ENCODE measurements around the gene PLEKHG4. TPM values are rescaled to one million over a fixed set of nuclear protein-coding genes. Genes with fewer than 3 reads are reported as not detected.

Gene PLEKHG4
- total RNA-seq, 1 experiment from 2014 or later, result 5.9 TPM

DNA sequence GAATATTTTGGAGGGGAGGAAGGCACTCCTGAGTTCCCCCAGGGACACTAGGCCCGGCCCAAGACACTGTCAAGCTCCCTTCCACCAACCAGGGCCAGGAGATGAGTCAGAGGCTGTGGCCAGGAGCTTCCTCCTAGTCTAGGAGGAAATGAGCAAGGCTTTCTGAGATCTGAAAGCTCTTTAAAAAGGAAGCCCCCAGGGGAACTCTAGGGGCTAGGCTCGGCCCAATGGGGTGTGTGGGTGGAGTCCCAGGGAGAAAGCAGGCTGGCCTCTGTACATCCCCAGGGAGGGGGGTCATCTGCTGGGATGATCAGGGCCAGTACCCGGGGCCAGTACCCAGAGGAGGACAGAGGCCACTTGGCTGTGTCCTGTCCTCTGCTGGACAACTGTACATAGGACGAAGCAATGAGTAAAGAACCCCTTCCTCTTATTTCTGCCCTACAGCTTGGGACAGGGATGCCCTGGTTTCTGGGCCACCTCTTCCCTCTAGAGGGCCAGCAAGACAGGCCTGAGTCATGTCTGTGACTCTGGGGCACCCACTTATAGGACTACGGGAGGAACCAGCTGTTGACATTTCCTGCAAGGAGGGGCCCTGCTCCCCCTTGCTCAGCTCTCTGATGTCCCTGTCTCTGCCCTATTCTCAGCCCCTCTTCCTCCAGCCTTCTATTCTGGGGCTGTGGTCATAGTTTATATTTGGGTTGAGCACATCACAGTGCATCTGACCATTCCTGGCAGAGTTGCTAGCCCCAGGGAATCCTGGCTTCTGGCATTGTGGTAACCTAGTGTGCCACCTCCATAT, 34.7 kb upstream of the PLEKHG4 start:
- DNase-seq (ENCODE audit: low spot score) (no peak), ATAC-seq (no peak)
- Mint-ChIP-seq H3K9me3 (no peaks in the 10 kb centered on the region), H3K27ac (peak overlapping the region; percentile 82), H3K4me1 (peaks cover 36% of the 10 kb centered on the region), H3K4me3 (peak overlapping the region; percentile 89), H3K36me3 (no peaks in the 10 kb centered on the region), H3K27me3 (ENCODE audit: low read depth) (peaks cover 19% of the 10 kb centered on the region)
- POLR2A ChIA-PET, result no interaction called here
- TF ChIP-seq SMAD4 (CRISPR knock-in tag; IDR thresholded peaks at IDR 0.05), result no peak
- TF ChIP-seq, protein P1, sequence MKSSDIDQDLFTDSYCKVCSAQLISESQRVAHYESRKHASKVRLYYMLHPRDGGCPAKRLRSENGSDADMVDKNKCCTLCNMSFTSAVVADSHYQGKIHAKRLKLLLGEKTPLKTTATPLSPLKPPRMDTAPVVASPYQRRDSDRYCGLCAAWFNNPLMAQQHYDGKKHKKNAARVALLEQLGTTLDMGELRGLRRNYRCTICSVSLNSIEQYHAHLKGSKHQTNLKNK (CRISPR knock-in tag; IDR thresholded peaks at IDR 0.05), result no peak
- TF ChIP-seq CBFB (CRISPR knock-in tag; IDR thresholded peaks at IDR 0.05; ENCODE audit: low read depth), result no peak
- TF ChIP-seq RELA (CRISPR knock-in tag; IDR thresholded peaks at IDR 0.05; ENCODE audit: borderline replicate concordance), result no peak
- TF ChIP-seq, protein P2, sequence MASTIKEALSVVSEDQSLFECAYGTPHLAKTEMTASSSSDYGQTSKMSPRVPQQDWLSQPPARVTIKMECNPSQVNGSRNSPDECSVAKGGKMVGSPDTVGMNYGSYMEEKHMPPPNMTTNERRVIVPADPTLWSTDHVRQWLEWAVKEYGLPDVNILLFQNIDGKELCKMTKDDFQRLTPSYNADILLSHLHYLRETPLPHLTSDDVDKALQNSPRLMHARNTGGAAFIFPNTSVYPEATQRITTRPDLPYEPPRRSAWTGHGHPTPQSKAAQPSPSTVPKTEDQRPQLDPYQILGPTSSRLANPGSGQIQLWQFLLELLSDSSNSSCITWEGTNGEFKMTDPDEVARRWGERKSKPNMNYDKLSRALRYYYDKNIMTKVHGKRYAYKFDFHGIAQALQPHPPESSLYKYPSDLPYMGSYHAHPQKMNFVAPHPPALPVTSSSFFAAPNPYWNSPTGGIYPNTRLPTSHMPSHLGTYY (CRISPR knock-in tag; IDR thresholded peaks at IDR 0.05), result no peak
- TF ChIP-seq PREB (CRISPR knock-in tag; IDR thresholded peaks at IDR 0.05; ENCODE audit: borderline replicate concordance), result no peak
- no peak for TF ChIP-seq NFE2L1 (CRISPR knock-in tag; IDR thresholded peaks at IDR 0.05)
- no peak for TF ChIP-seq ZBTB43 (CRISPR knock-in tag; IDR thresholded peaks at IDR 0.05)
- no peak for TF ChIP-seq ELF4 (CRISPR knock-in tag; IDR thresholded peaks at IDR 0.05; ENCODE audit: low read depth)
- no peak for TF ChIP-seq SOX15 (CRISPR knock-in tag; IDR thresholded peaks at IDR 0.05)
- CTCF ChIA-PET, result interaction anchor here (1.0 to 4.8 kb wide), 4 partner anchors 8 to 46 kb away, joined by 3 to 55 read pairs (median 40); partner anchors contain the start of genes ELMO3 and TMEM208

DNA sequence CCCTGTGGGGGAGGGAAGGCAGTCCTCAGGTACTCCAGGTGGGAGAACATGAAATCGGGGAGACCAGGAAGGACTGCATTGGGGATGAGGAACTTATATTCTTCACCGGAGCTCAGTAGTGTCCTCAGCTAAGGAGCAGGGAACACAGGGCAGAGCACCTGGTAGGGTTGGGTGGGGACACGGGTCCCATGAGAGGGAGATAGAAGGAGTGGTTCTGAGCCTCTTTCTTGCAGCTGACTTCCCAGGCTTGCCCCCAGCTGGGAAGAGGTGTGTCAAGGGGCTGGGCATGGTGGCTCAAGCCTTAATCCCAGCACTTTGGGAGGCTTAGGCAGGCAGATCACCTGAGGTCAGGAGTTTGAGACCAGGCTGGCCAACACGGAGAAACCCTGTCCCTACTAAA, 34.1 kb upstream of the PLEKHG4 start:
- DNase-seq (ENCODE audit: low spot score) (no peak), ATAC-seq (no peak)
- POLR2A ChIA-PET, result interaction anchor here (0.7 kb wide), 1 partner anchor 182 kb away, joined by 3 read pairs; no protein-coding TSS in a partner anchor
- no peaks in the 10 kb centered on the region for H3K36me3 Mint-ChIP-seq
- CTCF ChIA-PET, result interaction anchor here (1.6 to 4.8 kb wide), 6 partner anchors 9 to 276 kb away, joined by 5 to 55 read pairs (median 40); partner anchors contain the start of genes ELMO3 and TMEM208
- H3K4me3 Mint-ChIP-seq, result peak overlapping the region; percentile 89
- peaks cover 25% of the 10 kb centered on the region for H3K27me3 Mint-ChIP-seq (ENCODE audit: low read depth)
- TF ChIP-seq, protein P3, sequence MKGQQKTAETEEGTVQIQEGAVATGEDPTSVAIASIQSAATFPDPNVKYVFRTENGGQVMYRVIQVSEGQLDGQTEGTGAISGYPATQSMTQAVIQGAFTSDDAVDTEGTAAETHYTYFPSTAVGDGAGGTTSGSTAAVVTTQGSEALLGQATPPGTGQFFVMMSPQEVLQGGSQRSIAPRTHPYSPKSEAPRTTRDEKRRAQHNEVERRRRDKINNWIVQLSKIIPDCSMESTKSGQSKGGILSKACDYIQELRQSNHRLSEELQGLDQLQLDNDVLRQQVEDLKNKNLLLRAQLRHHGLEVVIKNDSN (CRISPR knock-in tag; IDR thresholded peaks at IDR 0.05), result no peak
- TF ChIP-seq FOXP1 (CRISPR knock-in tag; IDR thresholded peaks at IDR 0.05; ENCODE audit: borderline replicate concordance), result no peak
- no peak for TF ChIP-seq ZNF232 (CRISPR knock-in tag; IDR thresholded peaks at IDR 0.05)
- TF ChIP-seq GABPB1 (CRISPR knock-in tag; IDR thresholded peaks at IDR 0.05), result no peak
- TF ChIP-seq JAZF1 (CRISPR knock-in tag; IDR thresholded peaks at IDR 0.05), result no peak
- TF ChIP-seq SMAD4 (CRISPR knock-in tag; IDR thresholded peaks at IDR 0.05), result no peak
- TF ChIP-seq E2F4 (CRISPR knock-in tag; IDR thresholded peaks at IDR 0.05; ENCODE audit: borderline replicate concordance, low read depth), result no peak
- TF ChIP-seq RORB (CRISPR knock-in tag; IDR thresholded peaks at IDR 0.05), result no peak
- TF ChIP-seq HMGA2 (CRISPR knock-in tag; IDR thresholded peaks at IDR 0.05), result no peak
- no peak for TF ChIP-seq KAT7 (CRISPR knock-in tag; IDR thresholded peaks at IDR 0.05; ENCODE audit: borderline replicate concordance)
- TF ChIP-seq, protein P4, sequence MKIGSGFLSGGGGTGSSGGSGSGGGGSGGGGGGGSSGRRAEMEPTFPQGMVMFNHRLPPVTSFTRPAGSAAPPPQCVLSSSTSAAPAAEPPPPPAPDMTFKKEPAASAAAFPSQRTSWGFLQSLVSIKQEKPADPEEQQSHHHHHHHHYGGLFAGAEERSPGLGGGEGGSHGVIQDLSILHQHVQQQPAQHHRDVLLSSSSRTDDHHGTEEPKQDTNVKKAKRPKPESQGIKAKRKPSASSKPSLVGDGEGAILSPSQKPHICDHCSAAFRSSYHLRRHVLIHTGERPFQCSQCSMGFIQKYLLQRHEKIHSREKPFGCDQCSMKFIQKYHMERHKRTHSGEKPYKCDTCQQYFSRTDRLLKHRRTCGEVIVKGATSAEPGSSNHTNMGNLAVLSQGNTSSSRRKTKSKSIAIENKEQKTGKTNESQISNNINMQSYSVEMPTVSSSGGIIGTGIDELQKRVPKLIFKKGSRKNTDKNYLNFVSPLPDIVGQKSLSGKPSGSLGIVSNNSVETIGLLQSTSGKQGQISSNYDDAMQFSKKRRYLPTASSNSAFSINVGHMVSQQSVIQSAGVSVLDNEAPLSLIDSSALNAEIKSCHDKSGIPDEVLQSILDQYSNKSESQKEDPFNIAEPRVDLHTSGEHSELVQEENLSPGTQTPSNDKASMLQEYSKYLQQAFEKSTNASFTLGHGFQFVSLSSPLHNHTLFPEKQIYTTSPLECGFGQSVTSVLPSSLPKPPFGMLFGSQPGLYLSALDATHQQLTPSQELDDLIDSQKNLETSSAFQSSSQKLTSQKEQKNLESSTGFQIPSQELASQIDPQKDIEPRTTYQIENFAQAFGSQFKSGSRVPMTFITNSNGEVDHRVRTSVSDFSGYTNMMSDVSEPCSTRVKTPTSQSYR (CRISPR knock-in tag; IDR thresholded peaks at IDR 0.05), result no peak
- no peak for TF ChIP-seq JUN (CRISPR knock-in tag; IDR thresholded peaks at IDR 0.05)
- H3K9me3 Mint-ChIP-seq, result no peaks in the 10 kb centered on the region
- H3K27ac Mint-ChIP-seq, result peak overlapping the region; percentile 82
- H3K4me1 Mint-ChIP-seq, result peaks cover 42% of the 10 kb centered on the region
